HepG2 (cell line): ENCODE results near the gene RIPOR3. TPM values are rescaled to one million over a fixed set of nuclear protein-coding genes. Genes with fewer than 3 reads are reported as not detected.

Experiments
- ETV6 ChIP-seq: sonication (generic); formaldehyde crosslinking; conservative IDR thresholded peaks from 2 replicates; pipeline ENCODE4 v1.4.0; 2020; ENCODE audit warnings: missing genetic modification reagents
- GPN1 ChIP-seq: sonication (generic); formaldehyde crosslinking; IDR thresholded peaks from 2 replicates; pipeline ENCODE4 v1.5.1; 2020; ENCODE audit warnings: missing genetic modification reagents, borderline replicate concordance
- MAX ChIP-seq: IDR thresholded peaks from 2 replicates; pipeline ENCODE4 v1.6.1; 2012; ENCODE audit warnings: inconsistent platforms
- MTF2 ChIP-seq: sonication (generic); formaldehyde crosslinking; IDR thresholded peaks from 2 replicates; pipeline ENCODE4 v1.5.0; 2020; ENCODE audit warnings: missing genetic modification reagents, borderline replicate concordance
- NCOR1 ChIP-seq: fragments of 200-600 bp; sonication (generic); IDR thresholded peaks from 2 replicates; pipeline ENCODE4 v1.7.0; 2017; ENCODE audit warnings: antibody characterized with exemption, low read length, borderline replicate concordance
- PHF8 ChIP-seq: sonication (generic); formaldehyde crosslinking; IDR thresholded peaks from 2 replicates; pipeline ENCODE4 v1.5.0; 2020; ENCODE audit warnings: missing genetic modification reagents
- RBM22 ChIP-seq: fragments of 200-400 bp; formaldehyde crosslinking; optimal IDR thresholded peaks from 2 replicates; pipeline ENCODE3; 2017; ENCODE audit warnings: mild to moderate bottlenecking, low read length, moderate library complexity
- SIN3A ChIP-seq: IDR thresholded peaks from 2 replicates; pipeline ENCODE4 v1.6.1; 2011; ENCODE audit warnings: low read depth, mild to moderate bottlenecking, control low read depth, low read length, borderline replicate concordance
- STAT6 ChIP-seq: sonication (generic); formaldehyde crosslinking; IDR thresholded peaks from 2 replicates; pipeline ENCODE4 v1.4.0; 2020; ENCODE audit warnings: missing genetic modification reagents, mild to moderate bottlenecking, borderline replicate concordance
- THAP9 ChIP-seq: sonication (generic); formaldehyde crosslinking; IDR thresholded peaks from 2 replicates; pipeline ENCODE4; 2020; ENCODE audit warnings: missing genetic modification reagents, mild to moderate bottlenecking, borderline replicate concordance
- YY1 ChIP-seq: IDR thresholded peaks from 2 replicates; pipeline ENCODE4 v1.6.1; 2011; ENCODE audit warnings: low read length, low read depth, moderate library complexity, mild to moderate bottlenecking; ENCODE audit not compliant: insufficient read depth, insufficient replicate concordance
- ZHX1 ChIP-seq: sonication (generic); formaldehyde crosslinking; IDR thresholded peaks from 2 replicates; pipeline ENCODE4 v1.8.1; 2022; ENCODE audit warnings: low read depth, mild to moderate bottlenecking, missing genetic modification reagents
- ZNF17 ChIP-seq: sonication (generic); formaldehyde crosslinking; IDR thresholded peaks from 2 replicates; pipeline ENCODE4 v1.5.0; 2020; ENCODE audit warnings: mild to moderate bottlenecking, missing genetic modification reagents
- ZNF484 ChIP-seq: sonication (generic); formaldehyde crosslinking; IDR thresholded peaks from 2 replicates; pipeline ENCODE4 v1.5.1; 2020; ENCODE audit warnings: mild to moderate bottlenecking, low read depth, missing genetic modification reagents, borderline replicate concordance
- ZNF615 ChIP-seq: sonication (generic); formaldehyde crosslinking; IDR thresholded peaks from 2 replicates; pipeline ENCODE4 v1.5.0; 2020; ENCODE audit warnings: mild to moderate bottlenecking, missing genetic modification reagents, borderline replicate concordance
- ZNF780A ChIP-seq: sonication (generic); formaldehyde crosslinking; IDR thresholded peaks from 2 replicates; pipeline ENCODE4 v1.8.0; 2022; ENCODE audit warnings: mild to moderate bottlenecking, missing genetic modification reagents, moderate library complexity
- ZNF792 ChIP-seq: IDR thresholded peaks from 2 replicates; pipeline ENCODE4 v1.6.1; 2016
- ZSCAN31 ChIP-seq: sonication (generic); formaldehyde crosslinking; IDR thresholded peaks from 2 replicates; pipeline ENCODE4 v1.5.0; 2020; ENCODE audit warnings: low read depth, mild to moderate bottlenecking, missing genetic modification reagents
- polyA plus RNA-seq, 8 experiments: library from polyadenylated mRNA; depleted of rRNA in 3 of 8; stranded (reverse) in 7 of 8; unstranded in 1 of 8; fragments of >200 nt; fragmentation: Illumina TruSeq in 4 of 8; extraction: Trizol in 4 of 8; gene quantifications; 2 replicates each; pipeline versions ENCODE4 v1.2.1 to v1.2.3, GENCODE V29; 2011 to 2016; ENCODE audit warnings: low read depth in 4 of 8, missing spikeins in 1 of 8, mixed read lengths in 1 of 8; ENCODE audit not compliant: insufficient read depth in 1 of 8
- total RNA-seq, 5 experiments: library from RNA; depleted of rRNA; stranded (reverse); fragments of >200 nt; fragmentation: Illumina TruSeq; extraction: Trizol; gene quantifications; 2 replicates each; pipeline ENCODE4 v1.2.3, GENCODE V29; 2016; ENCODE audit warnings: low read depth in 1 of 5

Gene RIPOR3
- total and polyA plus RNA-seq, 2 of the 13 experiments (the other 11 are each of a cell fraction or from before 2014, with no cell fraction given): 0.18 TPM; not detected in 1

GRCh38 chr20:50731055-50731929, 40.0 kb upstream of the RIPOR3 start, which contains the start of gene PARD6B (continued):
- TF ChIP-seq STAT6 (CRISPR knock-in tag) (peak; percentile 10; the same call in 1 of the 2 replicates), PHF8 (peak; percentile 83), ZSCAN31 (CRISPR knock-in tag) (peak; percentile 23; the same call in 1 of the 2 replicates), ETV6 (peak; percentile 82; the same call in 1 of the 2 replicates), THAP9 (no peak; the same call in 1 of the 2 replicates), NCOR1 (peak; percentile 58; the same call in 1 of the 2 replicates), ZNF615 (CRISPR knock-in tag) (no peak), ZHX1 (CRISPR knock-in tag) (no peak), GPN1 (CRISPR knock-in tag) (no peak), ZNF17 (CRISPR knock-in tag) (no peak), YY1 (peak; percentile 61), MTF2 (CRISPR knock-in tag) (no peak; the same call in 1 of the 2 replicates), ZNF792 (CRISPR knock-in tag) (no peak; the same call in 1 of the 2 replicates), MAX (peak; percentile 77), ZNF780A (CRISPR knock-in tag) (0 out of 2 replicates have a peak, but pooled peaks have one; percentile 35), RBM22 (no peak), ZNF484 (peak; percentile 65; the same call in 1 of the 2 replicates), SIN3A (no peak; the same call in 1 of the 2 replicates)
